ENCODE measurements around the gene HSPB6.

- no peak for TF ChIP-seq CTCF (IDR thresholded peaks at IDR 0.05; ENCODE audit: low read depth, low read length, poor library complexity, severe bottlenecking)
- TF ChIP-seq EZH2phosphoT487 (IDR thresholded peaks at IDR 0.05; ENCODE audit: borderline replicate concordance, low read length), result no peak
Measured at GRCh38 chr19:35724560-35724959, 32.3 kb downstream of the HSPB6 start.

All from DOHH2 (cell line).